Stomach (tissue), 9 donors: ENCODE measurements around the gene ATP8B2. TPM values are rescaled to one million over a fixed set of nuclear protein-coding genes. Genes with fewer than 3 reads are reported as not detected.
"Not testable (repeated sequence)": the region's sequence is repeated elsewhere in the genome, so short reads cannot be mapped to it uniquely, and the experiment has no call there.

Experiments
- DNase-seq, 2 donors: peaks; one replicate each; pipeline versions ENCODE4 v3.0.0 to v3.0.0-alpha.2; 2013 to 2019
- H3K27ac ChIP-seq, 5 donors: fragments of 200-600 bp in 4 of 5; sonication (generic) in 4 of 5; one replicate each; pipeline ENCODE4 v1.5.1; 2013 to 2019; ENCODE audit warnings: mild to moderate bottlenecking in 1 of 5, moderate library complexity in 1 of 5
- H3K27me3 ChIP-seq, 3 donors: fragments of 200-600 bp; sonication (generic); one replicate each; pipeline ENCODE4 v1.5.1; 2017 to 2019; ENCODE audit warnings: mixed run types in 1 of 3
- H3K36me3 ChIP-seq, 4 donors: fragments of 200-600 bp; sonication (generic); 1 replicate in 3 of 4; 2 replicates in 1 of 4; pipeline ENCODE4 v1.5.1; 2016 to 2019
- H3K4me1 ChIP-seq, 4 donors: fragments of 200-600 bp; sonication (generic); one replicate each; pipeline ENCODE4 v1.5.1; 2016 to 2019
- H3K4me3 ChIP-seq, 4 donors: fragments of 200-600 bp; sonication (generic) in 3 of 4; one replicate each; pipeline ENCODE4 v1.5.1; 2016 to 2019; ENCODE audit warnings: mild to moderate bottlenecking in 1 of 4
- H3K9me3 ChIP-seq, 4 donors: fragments of 200-600 bp; sonication (generic); one replicate each; pipeline ENCODE4 v1.5.1; 2016 to 2019
- EP300 ChIP-seq: sonication (generic); formaldehyde crosslinking; IDR thresholded peaks from one replicate; pipeline ENCODE4 v1.6.1; 2017; ENCODE audit warnings: antibody characterized with exemption
- POLR2A ChIP-seq, 4 donors: fragments of 450-650 bp; IDR thresholded peaks; one replicate each; pipeline ENCODE4 v1.6.1; 2016; ENCODE audit warnings: antibody characterized with exemption in 4 of 4, control low read depth in 2 of 4, mild to moderate bottlenecking in 1 of 4, moderate library complexity in 1 of 4
- POLR2AphosphoS5 ChIP-seq, 3 donors: sonication (generic); formaldehyde crosslinking; IDR thresholded peaks; one replicate each; pipeline ENCODE4 v1.6.1; 2016; ENCODE audit warnings: antibody characterized with exemption in 3 of 3
- WGBS, 5 donors: extraction: QIAGEN DNeasy Blood & Tissue Kit in 3 of 5; methylation state at CpG; one replicate each; pipeline versions ENCODE4 v1.1.5 to v1.1.7; 2013 to 2018; 5-methylcytosine and 5-hydroxymethylcytosine counted together
- intact Hi-C: fragments of 100-400 bp; cut with DNase I; formaldehyde crosslinking; loops from one replicate; pipeline ENCODE4 v1.15.1; 2023; ENCODE audit warnings: low total_unique reads
- polyA plus RNA-seq, 3 donors: library from polyadenylated mRNA; stranded (reverse); fragments of 200-250 nt; gene quantifications; one replicate each; pipeline ENCODE4 v1.2.3, GENCODE V29; 2013
- total RNA-seq, 5 donors: library from RNA; depleted of rRNA; stranded (reverse); fragments of >200 nt; gene quantifications; one replicate each; pipeline versions ENCODE4 v1.1.0 to v1.2.3, GENCODE V29; 2014 to 2016
- TF ChIP-seq, protein P1 (sequence below), 7 experiments: fragments of 450-650 bp in 4 of 7; fragments of 200-600 bp in 3 of 7; sonication (generic) in 3 of 7; IDR thresholded peaks; one replicate each; pipeline ENCODE4 v1.5.1; 2016 to 2019; ENCODE audit warnings: antibody characterized with exemption in 7 of 7, control low read depth in 2 of 7, mild to moderate bottlenecking in 1 of 7
- donor health status: healthy with polysubstance abuse.
- donor health status: Bipolar disorder and iron deficiency.
- donor health status: healthy.

The ATP8B2 gene
- total and polyA plus RNA-seq, 8 donors = 5.4 to 64.2 (median 40.0) TPM

DNA sequence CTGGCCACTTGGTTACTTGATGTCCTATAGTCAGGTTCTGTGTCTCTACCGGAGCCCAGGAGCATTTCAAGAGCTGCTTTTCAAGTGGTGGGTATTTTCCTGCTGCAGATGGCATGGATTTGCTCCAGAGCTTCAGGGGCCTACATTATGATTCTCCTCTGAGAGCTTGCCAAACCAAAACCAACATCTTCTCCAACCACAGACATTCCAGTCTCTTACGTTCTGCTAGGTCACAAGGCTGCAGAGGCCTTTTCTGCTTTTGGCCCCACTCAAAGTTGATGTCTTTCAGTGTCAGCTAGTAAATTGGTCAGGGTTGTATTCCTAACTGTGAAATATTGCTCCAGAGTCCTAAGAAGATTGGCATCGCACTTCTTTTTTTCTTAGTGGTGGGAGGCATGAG lies 19.2 kb upstream of the ATP8B2 start:
- H3K4me1 ChIP-seq = no peaks in the 10 kb centered on the region
- H3K27me3 ChIP-seq = no peaks in the 10 kb centered on the region
- no peak for DNase-seq
- no peaks in the 10 kb centered on the region for H3K9me3 ChIP-seq
- no peak overlapping the region for H3K27ac ChIP-seq
- 78 to 95% (median 88%) methylated on average over 2 to 3 of the region's 3 CpGs for WGBS, 5 donors
- no peak for TF ChIP-seq POLR2A (IDR thresholded peaks at IDR 0.05)
- TF ChIP-seq, protein P1, sequence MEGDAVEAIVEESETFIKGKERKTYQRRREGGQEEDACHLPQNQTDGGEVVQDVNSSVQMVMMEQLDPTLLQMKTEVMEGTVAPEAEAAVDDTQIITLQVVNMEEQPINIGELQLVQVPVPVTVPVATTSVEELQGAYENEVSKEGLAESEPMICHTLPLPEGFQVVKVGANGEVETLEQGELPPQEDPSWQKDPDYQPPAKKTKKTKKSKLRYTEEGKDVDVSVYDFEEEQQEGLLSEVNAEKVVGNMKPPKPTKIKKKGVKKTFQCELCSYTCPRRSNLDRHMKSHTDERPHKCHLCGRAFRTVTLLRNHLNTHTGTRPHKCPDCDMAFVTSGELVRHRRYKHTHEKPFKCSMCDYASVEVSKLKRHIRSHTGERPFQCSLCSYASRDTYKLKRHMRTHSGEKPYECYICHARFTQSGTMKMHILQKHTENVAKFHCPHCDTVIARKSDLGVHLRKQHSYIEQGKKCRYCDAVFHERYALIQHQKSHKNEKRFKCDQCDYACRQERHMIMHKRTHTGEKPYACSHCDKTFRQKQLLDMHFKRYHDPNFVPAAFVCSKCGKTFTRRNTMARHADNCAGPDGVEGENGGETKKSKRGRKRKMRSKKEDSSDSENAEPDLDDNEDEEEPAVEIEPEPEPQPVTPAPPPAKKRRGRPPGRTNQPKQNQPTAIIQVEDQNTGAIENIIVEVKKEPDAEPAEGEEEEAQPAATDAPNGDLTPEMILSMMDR (IDR thresholded peaks at IDR 0.05) = no peak
- intact Hi-C loops = no loop called here
- no peaks in the 10 kb centered on the region for H3K36me3 ChIP-seq
- H3K4me3 ChIP-seq = no peak overlapping the region

DNA sequence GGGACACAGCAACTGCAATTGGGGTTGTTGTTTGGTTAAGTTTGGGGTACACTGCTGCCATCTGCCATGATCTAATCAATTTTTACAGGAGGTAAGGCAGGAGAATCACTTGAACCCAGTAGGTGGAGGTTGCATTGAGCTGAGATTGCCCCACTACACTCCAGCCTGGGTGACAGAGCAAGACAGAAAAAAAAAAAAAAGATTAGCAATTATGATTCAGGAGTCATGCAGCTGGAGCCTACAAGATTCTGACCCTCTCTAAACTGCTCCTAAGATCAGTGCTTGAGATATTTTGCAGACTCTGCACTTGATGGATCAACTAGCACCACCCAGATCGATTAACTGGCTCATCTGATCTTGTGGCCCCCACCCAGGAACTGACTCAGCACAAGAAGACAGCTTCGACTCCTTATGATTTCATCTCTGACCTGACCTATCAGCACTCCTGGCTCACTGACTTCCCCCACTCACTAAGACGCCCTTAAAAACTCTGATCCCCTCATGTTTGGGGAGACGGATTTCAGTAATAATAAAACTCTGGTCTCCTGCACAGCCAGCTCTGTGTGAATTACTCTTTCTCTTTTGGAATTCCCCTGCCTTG lies 17.6 kb upstream of the ATP8B2 start:
- H3K36me3 ChIP-seq, intact Hi-C loops, H3K27ac ChIP-seq, H3K27me3 ChIP-seq, H3K4me1 ChIP-seq, H3K4me3 ChIP-seq, H3K9me3 ChIP-seq, DNase-seq: not testable (repeated sequence)
- WGBS, 5 donors = 60 to 73% (median 65%) methylated on average over 4 of the region's 4 CpGs

DNA sequence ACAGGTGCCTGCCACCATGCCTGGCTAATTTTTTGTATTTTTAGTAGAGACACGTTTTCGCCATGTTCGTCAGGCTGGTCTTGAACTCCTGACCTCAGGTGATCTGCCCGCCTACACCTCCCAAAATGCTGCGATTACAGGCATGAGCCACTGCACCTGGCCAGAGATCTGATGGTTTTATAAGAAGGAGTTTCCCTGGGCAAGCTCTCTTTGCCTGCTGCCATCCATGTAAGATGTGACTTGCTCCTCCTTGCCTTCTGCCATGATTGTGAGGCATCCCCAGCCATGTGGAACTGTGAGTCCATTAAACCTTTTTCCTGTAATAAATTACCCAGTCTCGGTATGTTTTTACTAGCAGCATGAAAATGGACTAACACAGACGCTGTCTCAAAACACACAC lies 16.2 kb upstream of the ATP8B2 start:
- intact Hi-C loops, H3K27me3 ChIP-seq, H3K36me3 ChIP-seq, H3K4me3 ChIP-seq, DNase-seq, H3K4me1 ChIP-seq, H3K9me3 ChIP-seq, H3K27ac ChIP-seq: not testable (repeated sequence)
- 81 to 93% (median 85%) methylated on average over 7 of the region's 7 CpGs for WGBS, 5 donors

GRCh38 chr1:154312229-154313065 lies 12.9 kb upstream of the ATP8B2 start:
- 73 to 78% (median 75%) methylated on average over 11 to 13 of the region's 13 CpGs for WGBS, 5 donors
- H3K4me3 ChIP-seq = not testable (repeated sequence)

DNA sequence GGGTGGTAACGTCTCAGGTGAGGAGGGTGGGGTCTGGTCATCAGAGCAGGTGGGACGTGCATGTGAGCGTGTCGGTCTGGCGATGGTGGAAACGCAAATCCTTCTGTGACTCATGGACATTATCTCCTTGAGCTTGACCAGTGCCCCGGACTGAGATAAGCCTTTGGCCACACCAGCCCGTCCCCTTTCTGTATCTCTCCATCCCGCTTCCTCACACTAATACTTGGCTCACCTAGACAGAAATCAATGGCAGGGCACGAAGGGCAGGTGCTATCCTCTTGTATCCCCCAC lies 12.3 kb upstream of the ATP8B2 start:
- Histone ChIP-seq H3K4me3 (no peak overlapping the region), H3K9me3 (peaks cover 0 to 11% (median 10%) of the 10 kb centered on the region in 4 donors), H3K36me3 (no peaks in the 10 kb centered on the region), H3K27me3 (no peaks in the 10 kb centered on the region), H3K4me1 (no peaks in the 10 kb centered on the region), H3K27ac (no peak overlapping the region)
- TF ChIP-seq, protein P1 (IDR thresholded peaks at IDR 0.05) = no peak
- TF ChIP-seq POLR2A (IDR thresholded peaks at IDR 0.05) (no peak), EP300 (no peak), POLR2AphosphoS5 (IDR thresholded peaks at IDR 0.05) (no peak)
- intact Hi-C loops = no loop called here
- WGBS, 5 donors = 47 to 61% (median 56%) methylated on average over 4 to 10 of the region's 10 CpGs
- DNase-seq = no peak

More at GRCh38 chr1:154312229-154313065, 12.9 kb upstream of the ATP8B2 start:
- H3K27me3 ChIP-seq, H3K27ac ChIP-seq, H3K36me3 ChIP-seq, H3K4me1 ChIP-seq, intact Hi-C loops, DNase-seq: not testable (repeated sequence)
- H3K9me3 ChIP-seq = peaks cover 0 to 11% (median 10%) of the 10 kb centered on the region in 4 donors

DNA sequence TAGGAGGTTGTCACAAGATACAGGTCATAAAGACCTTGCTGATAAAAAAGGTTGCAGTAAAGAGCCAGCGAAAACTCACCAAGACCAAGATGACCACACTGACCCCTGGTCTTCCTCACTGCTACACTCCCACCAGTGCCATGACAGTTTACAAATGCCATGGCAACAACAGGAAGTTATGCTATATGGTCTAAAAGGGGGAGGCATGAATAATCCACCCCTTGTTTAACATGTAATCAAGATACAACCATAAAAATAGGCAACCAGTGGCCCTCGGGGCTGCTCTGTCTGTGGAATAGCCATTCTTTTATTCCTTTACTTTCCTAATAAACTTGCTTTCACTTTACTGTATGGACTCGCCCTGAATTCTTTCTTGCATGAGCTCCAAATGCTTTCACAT lies 11.1 kb upstream of the ATP8B2 start:
- WGBS, 5 donors = 73 to 82% (median 76%) methylated on average over 3 of the region's 3 CpGs
- DNase-seq, H3K27ac ChIP-seq, H3K4me1 ChIP-seq, H3K4me3 ChIP-seq, intact Hi-C loops, H3K36me3 ChIP-seq, H3K27me3 ChIP-seq: not testable (repeated sequence)
- H3K9me3 ChIP-seq = peaks cover 0 to 11% (median 10%) of the 10 kb centered on the region in 4 donors
